ENCODE results near the gene OR5M11.

DNA sequence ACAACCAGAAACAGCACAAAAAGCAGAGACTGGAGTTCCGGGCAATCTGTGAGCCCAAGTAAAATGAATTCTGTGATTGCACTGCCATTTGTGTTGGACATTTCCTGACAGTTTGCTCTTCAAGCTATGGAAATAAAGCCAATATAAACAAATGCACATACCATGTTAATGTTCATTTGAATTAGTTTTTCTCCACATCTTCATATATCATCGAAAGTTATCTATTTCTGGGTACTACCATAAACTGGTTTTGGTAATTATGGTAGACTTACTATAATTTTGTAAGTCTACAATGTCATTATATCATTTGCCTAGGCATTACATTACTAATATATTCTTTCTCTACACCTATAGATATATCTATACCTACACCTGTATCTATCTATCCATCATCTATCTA, at the start of gene OR5M11:
- TF ChIP-seq, protein P1, sequence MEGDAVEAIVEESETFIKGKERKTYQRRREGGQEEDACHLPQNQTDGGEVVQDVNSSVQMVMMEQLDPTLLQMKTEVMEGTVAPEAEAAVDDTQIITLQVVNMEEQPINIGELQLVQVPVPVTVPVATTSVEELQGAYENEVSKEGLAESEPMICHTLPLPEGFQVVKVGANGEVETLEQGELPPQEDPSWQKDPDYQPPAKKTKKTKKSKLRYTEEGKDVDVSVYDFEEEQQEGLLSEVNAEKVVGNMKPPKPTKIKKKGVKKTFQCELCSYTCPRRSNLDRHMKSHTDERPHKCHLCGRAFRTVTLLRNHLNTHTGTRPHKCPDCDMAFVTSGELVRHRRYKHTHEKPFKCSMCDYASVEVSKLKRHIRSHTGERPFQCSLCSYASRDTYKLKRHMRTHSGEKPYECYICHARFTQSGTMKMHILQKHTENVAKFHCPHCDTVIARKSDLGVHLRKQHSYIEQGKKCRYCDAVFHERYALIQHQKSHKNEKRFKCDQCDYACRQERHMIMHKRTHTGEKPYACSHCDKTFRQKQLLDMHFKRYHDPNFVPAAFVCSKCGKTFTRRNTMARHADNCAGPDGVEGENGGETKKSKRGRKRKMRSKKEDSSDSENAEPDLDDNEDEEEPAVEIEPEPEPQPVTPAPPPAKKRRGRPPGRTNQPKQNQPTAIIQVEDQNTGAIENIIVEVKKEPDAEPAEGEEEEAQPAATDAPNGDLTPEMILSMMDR (IDR thresholded peaks at IDR 0.05) = no peak
- TF ChIP-seq EP300 (IDR thresholded peaks at IDR 0.05) (no peak), POLR2A (IDR thresholded peaks at IDR 0.05; ENCODE audit: low read depth) (no peak)
